H9 (cell line): ENCODE data around the gene AFAP1. TPM values are rescaled to one million over a fixed set of nuclear protein-coding genes. Genes with fewer than 3 reads are reported as not detected.

Source experiments
- DNase-seq: peaks from one replicate; pipeline ENCODE4 v3.0.0-alpha.2; 2017
- H2AFZ ChIP-seq: one replicate; pipeline ENCODE4 v1.6.1; 2013; ENCODE audit warnings: mild to moderate bottlenecking, low read length, control low read depth, moderate library complexity
- H2AK5ac ChIP-seq: 2 replicates; pipeline ENCODE4 v1.6.1; 2013; ENCODE audit warnings: low read length, control low read depth, mixed read lengths; ENCODE audit not compliant: insufficient read length
- H2BK120ac ChIP-seq: one replicate; pipeline ENCODE4 v1.6.1; 2013; ENCODE audit warnings: low read depth, mild to moderate bottlenecking, low read length, control low read depth, inconsistent platforms; ENCODE audit not compliant: poor library complexity, severe bottlenecking
- H2BK12ac ChIP-seq: 2 replicates; pipeline ENCODE4 v1.6.1; 2013; ENCODE audit warnings: low read length, control low read depth, mixed read lengths, low read depth; ENCODE audit not compliant: insufficient read length
- H2BK15ac ChIP-seq: 2 replicates; pipeline ENCODE4 v1.6.1; 2013; ENCODE audit warnings: low read depth, low read length, control low read depth
- H2BK20ac ChIP-seq: one replicate; pipeline ENCODE4 v1.6.1; 2013; ENCODE audit warnings: low read depth, mild to moderate bottlenecking, low read length, control low read depth, inconsistent platforms; ENCODE audit not compliant: poor library complexity, severe bottlenecking
- H2BK5ac ChIP-seq: 2 replicates; pipeline ENCODE4 v1.6.1; 2013; ENCODE audit warnings: low read length, control low read depth, mixed read lengths; ENCODE audit not compliant: insufficient read length
- H3K14ac ChIP-seq: 2 replicates; pipeline ENCODE4 v1.6.1; 2013; ENCODE audit warnings: low read length, control low read depth; ENCODE audit not compliant: insufficient read depth
- H3K18ac ChIP-seq: 2 replicates; pipeline ENCODE4 v1.6.1; 2013; ENCODE audit warnings: low read depth, mild to moderate bottlenecking, mixed read lengths, low read length, control low read depth; ENCODE audit not compliant: insufficient read length
- H3K23ac ChIP-seq: 2 replicates; pipeline ENCODE4 v1.6.1; 2013; ENCODE audit warnings: low read length, control low read depth, mixed read lengths, low read depth; ENCODE audit not compliant: insufficient read length
- H3K23me2 ChIP-seq: 2 replicates; pipeline ENCODE4 v1.6.1; 2013; ENCODE audit warnings: low read depth, mild to moderate bottlenecking, mixed read lengths, low read length, control low read depth; ENCODE audit not compliant: insufficient read length, poor library complexity, severe bottlenecking
- H3K27ac ChIP-seq: 2 replicates; pipeline ENCODE4 v1.5.1; 2013; ENCODE audit warnings: low read length, control low read depth, mixed read lengths, low read depth; ENCODE audit not compliant: insufficient read length
- H3K27me3 ChIP-seq: 2 replicates; pipeline ENCODE4 v1.6.1; 2013; ENCODE audit warnings: low read length, control low read depth, inconsistent platforms; ENCODE audit not compliant: insufficient read depth
- H3K4ac ChIP-seq: 2 replicates; pipeline ENCODE4 v1.6.1; 2013; ENCODE audit warnings: low read depth, mild to moderate bottlenecking, control low read depth, inconsistent platforms, low read length, moderate library complexity
- H3K4me1 ChIP-seq: 2 replicates; pipeline ENCODE4 v1.6.1; 2013; ENCODE audit warnings: low read length, control low read depth, inconsistent platforms; ENCODE audit not compliant: insufficient read depth
- H3K4me2 ChIP-seq: 2 replicates; pipeline ENCODE4 v1.6.1; 2013; ENCODE audit warnings: low read length, control low read depth, mixed read lengths; ENCODE audit not compliant: insufficient read length, insufficient read depth
- H3K56ac ChIP-seq: 2 replicates; pipeline ENCODE4 v1.6.1; 2013; ENCODE audit warnings: low read depth, mild to moderate bottlenecking, mixed read lengths, low read length, control low read depth; ENCODE audit not compliant: insufficient read length
- H3K79me1 ChIP-seq: 2 replicates; pipeline ENCODE4 v1.6.1; 2013; ENCODE audit warnings: low read depth, mild to moderate bottlenecking, moderate library complexity, low read length, control low read depth, inconsistent platforms; ENCODE audit not compliant: insufficient read depth, poor library complexity, severe bottlenecking
- H3K79me2 ChIP-seq: 2 replicates; pipeline ENCODE4 v1.6.1; 2013; ENCODE audit warnings: low read length, control low read depth, inconsistent platforms; ENCODE audit not compliant: insufficient read depth
- H3K9ac ChIP-seq: 2 replicates; pipeline ENCODE4 v1.6.1; 2013; ENCODE audit warnings: low read length, control low read depth, mixed read lengths; ENCODE audit not compliant: insufficient read length; ENCODE audit errors: extremely low read depth
- H3K9me3 ChIP-seq: one replicate; pipeline ENCODE4 v1.6.1; 2013; ENCODE audit warnings: low read depth, low read length, inconsistent platforms; ENCODE audit not compliant: control insufficient read depth
- H3T11ph ChIP-seq: one replicate; pipeline ENCODE4 v1.6.1; 2013; ENCODE audit warnings: mild to moderate bottlenecking, low read length, control low read depth, inconsistent platforms
- H4K20me1 ChIP-seq: one replicate; pipeline ENCODE4 v1.6.1; 2013; ENCODE audit not compliant: control insufficient read depth, insufficient read length, insufficient read depth
- H4K5ac ChIP-seq: 2 replicates; pipeline ENCODE4 v1.6.1; 2013; ENCODE audit warnings: low read depth, mild to moderate bottlenecking, mixed read lengths, low read length, control low read depth; ENCODE audit not compliant: insufficient read length
- H4K8ac ChIP-seq: replicated peaks from 2 replicates; pipeline ENCODE4 v1.6.1; 2013; ENCODE audit warnings: low read length, control low read depth, mixed read lengths, low read depth; ENCODE audit not compliant: insufficient read length
- H4K91ac ChIP-seq: 2 replicates; pipeline ENCODE4 v1.6.1; 2013; ENCODE audit warnings: low read depth, mild to moderate bottlenecking, moderate library complexity, mixed read lengths, low read length, control low read depth; ENCODE audit not compliant: insufficient read length
- H3K27ac Mint-ChIP-seq, 3 experiments: 2 replicates in 2 of 3; 3 replicates in 1 of 3; pipeline ENCODE4 v1.8.0; 2020 to 2021; ENCODE audit warnings: mixed read lengths in 3 of 3, mild to moderate bottlenecking in 1 of 3, moderate library complexity in 1 of 3
- H3K27me3 Mint-ChIP-seq: 2 replicates; pipeline ENCODE4 v1.8.0; 2021; ENCODE audit warnings: low read depth, mild to moderate bottlenecking, moderate library complexity, mixed read lengths
- H3K36me3 Mint-ChIP-seq, 3 experiments: 2 replicates in 2 of 3; 3 replicates in 1 of 3; pipeline ENCODE4 v1.8.0; 2020 to 2021; ENCODE audit warnings: low read depth in 3 of 3, mixed read lengths in 3 of 3; ENCODE audit not compliant: insufficient read depth in 1 of 3
- H3K4me1 Mint-ChIP-seq, 2 experiments: 2 replicates each; pipeline ENCODE4 v1.8.0; 2020; ENCODE audit warnings: mixed read lengths in 2 of 2
- H3K4me3 Mint-ChIP-seq, 2 experiments: 2 replicates in 1 of 2; 3 replicates in 1 of 2; pipeline ENCODE4 v1.8.0; 2020 to 2021; ENCODE audit warnings: mild to moderate bottlenecking in 2 of 2, mixed read lengths in 2 of 2, moderate library complexity in 1 of 2
- H3K9me3 Mint-ChIP-seq, 2 experiments: 2 replicates in 1 of 2; 3 replicates in 1 of 2; pipeline ENCODE4 v1.8.0; 2020; ENCODE audit warnings: mild to moderate bottlenecking in 2 of 2, mixed read lengths in 2 of 2, moderate library complexity in 1 of 2
- WGBS: extraction: QIAGEN DNeasy Blood & Tissue Kit; methylation state at CpG from one replicate; pipeline ENCODE4 v1.1.7; 2013; ENCODE audit warnings: missing lambda C conversion rate, low lambda C conversion rate, mixed read lengths; ENCODE audit not compliant: insufficient read length; ENCODE audit errors: extremely low coverage; 5-methylcytosine and 5-hydroxymethylcytosine counted together
- total RNA-seq: library from RNA; stranded (reverse); gene quantifications from 2 replicates; pipeline ENCODE4 v1.2.1, GENCODE V29; 2021
- TF ChIP-seq, protein P1 (sequence below): fragments of 200-600 bp; sonication (generic); conservative IDR thresholded peaks from 3 replicates; pipeline ENCODE4 v1.8.0; 2021; ENCODE audit warnings: antibody characterized with exemption, mild to moderate bottlenecking

AFAP1 gene
- total RNA-seq, 1 experiment from 2014 or later, result 6.5 TPM

- Histone ChIP-seq H3K27ac (no peak overlapping the region), H3K4me2 (no peak overlapping the region), H3K27me3 (no peaks in the 10 kb centered on the region), H3K9me3 (no peaks in the 10 kb centered on the region), H2AK5ac (no peak overlapping the region), H4K8ac (no peak overlapping the region), H3K14ac (no peak overlapping the region), H3K56ac (no peak overlapping the region), H2BK120ac (no peak overlapping the region), H3T11ph (no peak overlapping the region), H3K9ac (no peak overlapping the region), H3K79me2 (peaks cover 7% of the 10 kb centered on the region; the same call in 1 of the 2 replicates), H3K23me2 (no peaks in the 10 kb centered on the region), H3K18ac (no peak overlapping the region), H2AFZ (no peak overlapping the region), H2BK15ac (no peak overlapping the region), H3K4ac (no peak overlapping the region), H2BK12ac (no peak overlapping the region), H3K4me1 (peaks cover 27% of the 10 kb centered on the region), H2BK20ac (no peak overlapping the region), H4K20me1 (no peaks in the 10 kb centered on the region), H3K23ac (no peak overlapping the region), H4K91ac (no peak overlapping the region), H4K5ac (no peak overlapping the region), H2BK5ac (no peak overlapping the region), H3K79me1 (peaks cover 2% of the 10 kb centered on the region)
- Mint-ChIP-seq H3K4me1 (peaks cover 62 to 69% of the 10 kb centered on the region in 2 experiments), H3K27ac (peak overlapping the region in 1 of 3 experiments; percentile 67; a peak in 2 of 7 replicates), H3K36me3 (no peaks in the 10 kb centered on the region), H3K9me3 (no peaks in the 10 kb centered on the region), H3K4me3 (no peak overlapping the region), H3K27me3 (no peaks in the 10 kb centered on the region)
- TF ChIP-seq, protein P1, sequence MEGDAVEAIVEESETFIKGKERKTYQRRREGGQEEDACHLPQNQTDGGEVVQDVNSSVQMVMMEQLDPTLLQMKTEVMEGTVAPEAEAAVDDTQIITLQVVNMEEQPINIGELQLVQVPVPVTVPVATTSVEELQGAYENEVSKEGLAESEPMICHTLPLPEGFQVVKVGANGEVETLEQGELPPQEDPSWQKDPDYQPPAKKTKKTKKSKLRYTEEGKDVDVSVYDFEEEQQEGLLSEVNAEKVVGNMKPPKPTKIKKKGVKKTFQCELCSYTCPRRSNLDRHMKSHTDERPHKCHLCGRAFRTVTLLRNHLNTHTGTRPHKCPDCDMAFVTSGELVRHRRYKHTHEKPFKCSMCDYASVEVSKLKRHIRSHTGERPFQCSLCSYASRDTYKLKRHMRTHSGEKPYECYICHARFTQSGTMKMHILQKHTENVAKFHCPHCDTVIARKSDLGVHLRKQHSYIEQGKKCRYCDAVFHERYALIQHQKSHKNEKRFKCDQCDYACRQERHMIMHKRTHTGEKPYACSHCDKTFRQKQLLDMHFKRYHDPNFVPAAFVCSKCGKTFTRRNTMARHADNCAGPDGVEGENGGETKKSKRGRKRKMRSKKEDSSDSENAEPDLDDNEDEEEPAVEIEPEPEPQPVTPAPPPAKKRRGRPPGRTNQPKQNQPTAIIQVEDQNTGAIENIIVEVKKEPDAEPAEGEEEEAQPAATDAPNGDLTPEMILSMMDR, result no peak
- WGBS, result no CpG with 5 or more reads among the region's 2 CpGs
- DNase-seq, result no peak
Measured at GRCh38 chr4:7907142-7907541, 32.5 kb downstream of the AFAP1 start.
